UCSD-AML1 (cell line): ENCODE results near the gene SPR.

ENCODE experiments used
- DNase-seq: peaks from one replicate; lab custom pipeline; 2025; ENCODE audit not compliant: unreplicated experiment; lab: John Stamatoyannopoulos, UW

The SPR gene

DNA sequence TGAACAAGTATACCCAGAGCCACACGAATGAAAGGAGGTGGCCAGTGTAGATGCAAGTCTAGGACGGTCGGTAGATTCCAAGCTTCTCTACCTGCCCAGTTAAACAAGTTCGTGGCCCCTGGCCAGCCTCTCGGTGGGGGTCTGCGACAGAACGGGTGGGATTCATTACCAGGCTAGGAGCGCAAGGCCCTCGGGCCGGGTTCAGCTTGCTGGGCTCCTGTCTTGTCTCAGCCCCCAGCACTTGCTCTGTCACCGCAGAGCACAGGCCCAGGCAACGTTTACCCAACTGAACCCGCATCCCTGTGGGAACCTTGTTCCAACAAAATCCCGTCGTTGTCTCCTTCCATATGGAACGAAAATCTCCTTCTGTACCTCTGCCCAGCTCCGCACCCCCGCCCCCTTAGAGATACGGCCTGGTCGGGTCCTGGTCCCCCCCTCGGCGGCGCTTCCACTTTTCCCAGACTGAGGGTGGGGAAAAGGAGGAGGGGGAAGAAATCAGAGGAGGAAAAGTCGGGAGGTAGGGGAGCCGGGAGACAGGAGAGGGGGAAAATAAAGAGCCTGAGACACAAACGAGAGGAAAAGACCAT lies 28.2 kb downstream of the SPR start:
- no peak for DNase-seq

DNA sequence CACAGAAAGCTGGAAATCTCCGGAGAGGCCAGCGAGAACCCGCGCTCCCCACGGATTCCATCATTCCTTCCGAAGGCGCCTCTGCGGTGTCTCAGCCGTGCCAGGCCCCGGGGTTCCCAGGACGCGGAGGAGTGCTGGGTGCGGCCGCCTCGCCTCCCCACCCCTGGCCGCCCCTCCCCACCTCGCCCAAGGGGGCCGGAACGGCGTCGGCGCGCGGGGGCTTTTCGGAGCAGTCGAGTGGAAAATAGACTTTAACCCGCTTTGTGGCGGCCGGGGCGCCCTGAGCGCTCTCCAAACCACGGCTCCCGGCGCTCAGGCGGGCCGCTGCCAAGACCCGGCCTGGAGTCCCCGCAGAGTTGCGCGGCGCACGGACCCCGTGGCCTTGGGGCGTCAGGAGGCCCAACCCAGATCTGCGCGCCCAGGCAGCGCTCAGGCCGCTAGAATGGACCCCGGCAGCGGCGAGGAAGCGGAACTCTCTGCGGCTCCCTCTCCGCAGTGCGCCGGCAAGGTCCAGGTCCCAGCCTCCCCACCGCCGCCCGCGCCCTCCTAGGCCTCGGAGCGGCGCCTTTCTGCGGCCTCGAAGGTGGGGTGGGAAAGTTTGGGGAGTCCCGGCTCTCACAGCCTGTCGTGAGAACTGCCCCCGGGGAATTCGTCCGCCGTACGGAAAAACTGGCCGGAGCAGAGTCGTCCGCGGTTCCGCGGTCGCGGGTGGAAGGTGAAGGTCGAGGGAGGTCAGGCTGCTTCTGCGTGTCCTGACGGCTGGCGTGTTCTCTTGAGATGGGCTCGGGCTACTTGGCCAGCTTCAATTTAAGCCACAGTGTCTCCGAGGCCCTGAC lies 28.9 kb downstream of the SPR start:
- DNase-seq, result peak; percentile 41

DNA sequence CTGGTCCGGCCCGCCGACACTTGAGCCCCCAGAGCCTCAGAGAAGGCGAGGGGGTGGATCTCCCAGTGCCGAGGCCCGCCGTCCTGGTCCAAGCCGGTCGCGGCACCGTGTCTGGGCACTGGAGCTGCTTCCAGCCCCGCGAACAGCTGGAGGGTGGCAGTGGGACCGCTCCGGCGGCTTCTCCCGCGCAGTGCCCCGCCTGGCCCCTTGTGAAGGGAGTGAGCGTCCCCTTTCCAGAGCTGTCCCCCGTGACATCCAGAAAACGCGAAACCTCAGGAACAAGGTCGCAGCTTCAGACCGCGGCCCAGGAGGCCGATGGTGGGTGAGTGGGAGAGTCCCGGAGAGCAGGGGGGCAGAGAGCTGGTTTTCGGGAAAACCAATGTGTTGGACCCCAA lies 29.5 kb downstream of the SPR start:
- DNase-seq, result no peak

GRCh38 chr2:72917138-72917876 lies 30.1 kb downstream of the SPR start, which contains the start of gene EMX1:
Gene EMX1 (plus strand): TSS chr2:72917519. CDS start chr2:72917853, 334 bp downstream.
- DNase-seq, result no peak

DNA sequence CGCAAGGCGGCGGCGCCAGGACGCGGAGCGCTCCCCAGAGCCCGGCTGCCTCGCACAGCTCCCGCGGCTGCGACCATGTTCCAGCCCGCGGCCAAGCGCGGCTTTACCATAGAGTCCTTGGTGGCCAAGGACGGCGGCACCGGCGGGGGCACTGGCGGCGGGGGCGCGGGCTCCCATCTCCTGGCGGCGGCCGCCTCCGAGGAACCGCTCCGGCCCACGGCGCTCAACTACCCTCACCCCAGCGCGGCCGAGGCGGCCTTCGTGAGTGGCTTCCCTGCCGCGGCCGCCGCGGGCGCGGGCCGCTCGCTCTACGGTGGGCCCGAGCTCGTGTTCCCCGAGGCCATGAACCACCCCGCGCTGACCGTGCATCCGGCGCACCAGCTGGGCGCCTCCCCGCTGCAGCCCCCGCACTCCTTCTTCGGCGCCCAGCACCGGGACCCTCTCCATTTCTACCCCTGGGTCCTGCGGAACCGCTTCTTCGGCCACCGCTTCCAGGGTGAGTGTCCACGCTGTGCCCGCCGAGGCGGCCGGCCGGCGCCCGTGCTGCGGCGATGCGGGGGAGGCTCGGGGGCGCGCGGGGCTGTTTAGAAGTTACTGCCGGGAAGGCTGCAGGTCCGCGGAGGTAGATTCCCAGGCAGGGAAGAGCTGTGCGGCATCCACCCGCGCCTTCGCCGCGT lies 30.8 kb downstream of the SPR start:
- DNase-seq, result no peak

DNA sequence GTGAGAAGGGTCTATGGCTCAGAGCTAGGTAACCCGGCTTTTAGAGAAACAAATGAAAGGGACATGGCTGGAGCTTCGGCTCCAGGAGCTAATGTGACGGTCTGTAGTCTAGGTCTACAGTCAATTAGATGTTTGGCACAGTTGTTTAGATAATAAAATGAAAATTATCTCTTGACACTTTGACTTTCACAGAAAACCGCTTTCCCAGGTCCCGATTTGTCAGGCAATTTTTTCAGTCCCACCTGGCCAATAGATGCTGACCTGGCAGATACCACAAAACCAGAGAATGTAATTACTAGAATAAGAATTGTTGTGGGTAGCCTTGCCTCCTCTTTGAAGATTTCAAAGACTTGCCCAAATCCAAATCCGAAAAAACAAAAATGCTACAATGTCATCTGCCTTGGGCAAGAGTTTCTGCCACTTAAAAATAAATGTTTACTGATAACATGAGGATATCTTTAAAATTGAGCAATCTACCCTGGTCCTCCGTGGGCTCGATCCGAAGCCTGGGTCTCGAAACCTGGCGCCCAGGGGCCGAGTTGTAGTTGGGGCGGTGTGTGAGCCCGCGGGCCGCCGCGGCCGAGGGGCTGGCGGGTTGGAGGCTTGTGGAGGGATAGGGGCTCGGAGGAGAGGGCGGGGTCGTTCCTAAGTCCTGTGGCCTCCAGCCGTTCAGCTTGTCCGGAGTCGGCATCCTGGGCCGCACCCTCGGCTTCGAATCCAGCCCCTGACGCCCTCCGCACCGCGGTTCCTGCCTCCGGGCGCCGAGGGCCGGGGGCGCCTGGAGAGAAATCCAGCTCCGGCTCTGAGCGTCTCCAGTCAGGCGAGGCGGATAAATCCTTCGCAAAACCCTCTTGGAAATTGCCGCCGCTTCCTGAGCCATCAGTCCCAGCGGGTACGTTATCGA lies 32.5 kb downstream of the SPR start:
- no peak for DNase-seq

- DNase-seq, result no peak
Measured at GRCh38 chr2:72920318-72921087, 33.3 kb downstream of the SPR start.

GRCh38 chr2:72921088-72921851 lies 34.1 kb downstream of the SPR start:
- no peak for DNase-seq

- DNase-seq, result no peak
Measured at GRCh38 chr2:72921853-72922252, 34.6 kb downstream of the SPR start.

- DNase-seq, result no peak
Measured at GRCh38 chr2:72923833-72924352, 36.7 kb downstream of the SPR start.

- no peak for DNase-seq
Measured at GRCh38 chr2:72924353-72925240, 37.4 kb downstream of the SPR start.

DNA sequence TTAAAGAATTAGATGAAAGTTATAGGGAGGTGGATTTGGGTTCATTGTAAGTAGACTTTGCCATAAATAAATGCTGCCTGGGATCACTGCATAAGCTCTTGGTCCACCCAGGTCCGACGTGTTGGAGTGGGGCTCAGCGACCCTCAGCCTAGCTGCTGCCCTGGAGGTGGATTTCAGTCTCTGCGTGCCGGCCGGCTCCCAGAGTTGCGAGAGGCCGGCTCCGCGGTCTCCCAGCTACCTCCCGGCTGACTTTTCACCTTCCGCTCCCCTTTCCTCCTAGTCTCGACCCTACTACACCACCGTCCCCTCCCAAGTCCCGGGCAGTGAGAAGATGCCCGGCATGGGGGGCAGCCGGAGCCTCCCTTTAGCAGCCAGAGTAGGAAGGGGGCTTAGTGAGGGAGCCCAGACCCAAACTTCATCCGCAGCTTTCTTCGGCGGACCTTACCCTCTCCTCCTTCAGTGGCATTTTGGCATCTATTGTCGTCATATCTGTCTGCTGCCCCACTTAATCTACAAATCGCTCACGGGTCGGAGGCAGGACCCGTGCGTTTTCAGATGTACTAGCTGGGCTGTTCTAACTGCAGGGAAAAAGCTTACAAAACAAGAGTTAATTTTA lies 38.2 kb downstream of the SPR start:
- no peak for DNase-seq

- DNase-seq, result no peak
Measured at GRCh38 chr2:72926368-72926767, 39.2 kb downstream of the SPR start.

DNA sequence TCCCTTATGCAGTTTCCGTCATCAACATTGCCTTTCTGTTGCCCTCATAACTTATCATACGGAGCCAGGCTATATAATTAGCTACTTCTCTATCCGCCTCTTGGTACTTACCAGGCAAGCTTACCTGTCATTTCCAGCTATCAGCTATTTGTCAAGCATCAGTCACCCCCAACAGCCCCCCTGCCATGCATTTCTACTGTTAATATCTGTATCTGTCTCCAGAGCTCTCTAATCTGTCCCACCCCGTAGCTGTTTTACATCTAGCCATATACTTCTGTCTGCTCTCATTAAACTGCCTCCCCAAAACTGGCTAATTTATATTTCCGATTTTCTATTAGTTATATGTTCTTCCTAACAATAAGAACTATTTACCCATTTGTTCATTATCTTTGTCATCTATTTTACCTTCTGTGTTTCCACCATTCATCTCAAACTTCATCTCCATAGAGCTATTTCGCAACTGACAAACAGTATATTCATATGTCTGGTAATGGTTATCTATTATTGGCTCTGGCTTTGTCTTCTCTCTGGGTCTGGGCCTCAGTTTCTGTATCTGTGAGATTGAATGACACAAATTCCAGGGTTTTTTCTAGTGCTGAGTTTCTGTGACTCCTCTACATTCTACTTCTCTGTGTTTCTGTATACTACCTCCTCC lies 39.7 kb downstream of the SPR start:
- DNase-seq, result no peak

GRCh38 chr2:72927619-72928550 lies 40.7 kb downstream of the SPR start:
- no peak for DNase-seq

DNA sequence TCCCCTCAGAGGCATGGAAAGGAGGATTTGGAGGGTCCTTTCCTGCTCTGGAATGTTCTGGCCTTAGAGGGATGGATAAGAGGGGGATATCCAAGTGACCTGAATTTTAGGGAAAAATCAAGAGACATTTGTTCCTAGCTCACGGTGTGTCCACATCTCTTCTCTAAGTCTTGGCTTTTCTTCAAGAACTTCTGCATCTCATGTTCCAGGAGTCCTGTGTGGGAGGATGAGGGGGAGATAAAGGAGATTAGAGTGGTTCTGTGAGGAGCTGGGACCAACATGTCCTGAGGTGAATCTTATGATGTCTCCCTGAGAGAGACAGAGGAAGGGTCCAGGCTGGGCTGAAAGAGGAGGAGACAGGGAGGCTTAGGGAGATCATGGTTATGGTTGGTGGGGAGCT lies 41.8 kb downstream of the SPR start:
- no peak for DNase-seq
